HG03045 (cell line): Measurements from ENCODE around the gene NCAN.
"Not testable (repeated sequence)": the region's sequence is repeated elsewhere in the genome, so short reads cannot be mapped to it uniquely, and the experiment has no call there.

Experiments
- ATAC-seq: cut with Tn5 transposase; IDR thresholded peaks from one replicate; pipeline ENCODE4 v1.9.1; 2021; ENCODE audit warnings: mild to moderate bottlenecking, moderate library complexity; ENCODE audit not compliant: unreplicated experiment

Gene NCAN

DNA sequence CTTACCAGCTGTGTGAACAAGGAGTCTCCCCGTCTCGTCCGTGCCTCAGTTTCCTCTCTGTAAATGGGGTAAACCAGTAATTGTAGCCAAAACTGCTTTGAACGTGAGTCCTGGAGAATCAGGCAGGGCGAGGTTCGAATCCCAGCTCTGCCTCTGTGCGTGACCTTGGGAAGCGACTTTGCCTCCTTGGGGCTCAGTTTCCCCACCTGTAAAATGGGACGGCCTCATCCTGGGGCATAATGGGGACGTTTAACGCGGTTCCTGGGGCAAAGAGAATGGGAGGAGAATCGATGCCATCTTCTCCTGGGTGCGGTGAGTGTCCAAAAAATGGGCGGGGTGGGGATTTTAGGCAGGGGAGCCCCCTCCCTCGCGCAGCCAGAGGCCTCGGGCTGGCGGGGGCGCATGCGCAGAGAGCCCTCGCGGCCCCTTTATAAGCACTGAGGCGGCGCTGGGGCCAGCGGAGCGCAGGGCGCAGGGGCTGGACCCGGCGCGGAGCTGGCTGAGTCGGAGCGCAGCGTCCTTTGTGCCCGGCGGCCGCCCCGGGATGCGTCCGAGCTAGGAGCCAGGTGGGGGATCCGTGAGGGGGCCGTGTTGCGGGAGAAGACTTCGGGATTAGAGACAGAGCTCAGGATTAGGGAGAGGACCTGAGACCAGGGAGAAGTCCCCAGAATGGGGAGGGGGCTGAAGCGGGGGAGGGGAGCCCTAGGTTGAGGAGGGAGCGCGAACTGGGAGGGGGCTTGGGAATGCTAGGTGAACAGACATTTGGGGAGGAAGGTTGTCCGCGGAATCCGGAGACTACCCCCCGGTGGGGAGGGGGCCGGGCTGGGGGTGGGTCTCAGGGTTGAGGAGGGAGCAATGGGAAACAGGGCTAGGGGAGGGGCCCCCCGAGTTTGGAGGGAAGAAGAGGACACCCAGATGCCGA is at the start of gene NCAN:
TSS of gene NCAN (plus strand) at position 460 of the 922 bp plus-strand sequence. CDS start 4,996 bp downstream, outside the sequence.
- no peak for ATAC-seq

DNA sequence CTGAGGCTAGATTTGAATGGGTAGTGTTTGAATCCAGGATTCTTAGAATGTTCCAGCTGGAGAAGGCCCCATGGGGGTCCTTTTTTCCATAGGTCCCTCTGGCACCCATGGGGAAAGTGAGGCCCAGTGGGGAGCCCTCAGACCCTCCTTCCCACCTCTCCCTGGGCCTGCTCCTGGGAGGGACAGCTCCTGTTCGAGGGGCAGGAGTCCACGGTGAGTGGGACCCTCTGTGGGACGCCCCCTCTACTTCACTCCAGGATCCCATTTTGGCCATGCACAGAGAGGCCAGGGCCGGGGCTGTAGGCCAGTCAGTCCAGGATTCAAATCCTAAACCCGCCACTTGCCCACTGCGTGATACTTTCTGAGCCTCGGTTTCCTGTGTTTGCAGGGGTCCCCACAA is 49.3 kb upstream of the NCAN start:
- no peak for ATAC-seq

DNA sequence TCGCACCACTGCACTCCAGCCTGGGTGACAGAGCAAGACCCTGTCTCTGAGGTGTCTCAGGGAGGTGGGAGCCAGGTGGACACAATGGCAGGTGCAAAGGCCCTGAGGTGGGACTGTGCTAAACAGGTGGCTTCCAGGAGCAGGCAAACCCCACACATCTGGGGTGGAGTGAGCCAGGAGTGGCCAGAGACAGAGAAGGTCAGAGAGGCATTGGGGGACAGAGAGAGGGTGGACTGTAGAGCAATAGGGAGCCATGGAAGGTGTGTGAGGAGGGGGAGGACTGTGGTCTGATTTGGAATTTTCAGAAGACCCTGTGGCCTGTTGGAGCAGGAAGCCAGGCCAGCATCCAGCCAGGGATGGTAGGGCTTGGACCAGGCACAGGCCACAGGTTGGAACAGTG is 46.4 kb upstream of the NCAN start:
- no peak for ATAC-seq

DNA sequence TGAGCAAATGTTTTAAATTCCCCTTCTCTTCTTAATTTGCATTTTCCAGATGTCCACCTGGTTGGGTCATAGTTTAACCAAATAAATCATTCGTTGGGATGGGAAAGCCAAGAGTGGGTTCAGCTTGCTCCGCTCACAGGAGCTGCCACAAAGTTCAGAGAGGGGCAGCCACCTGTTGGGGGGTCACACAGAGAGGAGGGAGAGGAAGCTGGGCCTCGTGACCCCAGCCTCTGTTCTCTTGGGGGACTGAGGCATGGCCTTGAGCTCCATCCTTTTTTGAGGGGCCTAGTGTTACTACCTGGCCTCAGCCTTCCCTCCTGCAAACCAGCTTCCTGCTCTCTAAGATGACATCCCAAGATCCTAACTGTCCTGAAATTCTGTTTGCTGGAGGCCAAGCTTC is 44.1 kb upstream of the NCAN start:
- ATAC-seq: no peak

DNA sequence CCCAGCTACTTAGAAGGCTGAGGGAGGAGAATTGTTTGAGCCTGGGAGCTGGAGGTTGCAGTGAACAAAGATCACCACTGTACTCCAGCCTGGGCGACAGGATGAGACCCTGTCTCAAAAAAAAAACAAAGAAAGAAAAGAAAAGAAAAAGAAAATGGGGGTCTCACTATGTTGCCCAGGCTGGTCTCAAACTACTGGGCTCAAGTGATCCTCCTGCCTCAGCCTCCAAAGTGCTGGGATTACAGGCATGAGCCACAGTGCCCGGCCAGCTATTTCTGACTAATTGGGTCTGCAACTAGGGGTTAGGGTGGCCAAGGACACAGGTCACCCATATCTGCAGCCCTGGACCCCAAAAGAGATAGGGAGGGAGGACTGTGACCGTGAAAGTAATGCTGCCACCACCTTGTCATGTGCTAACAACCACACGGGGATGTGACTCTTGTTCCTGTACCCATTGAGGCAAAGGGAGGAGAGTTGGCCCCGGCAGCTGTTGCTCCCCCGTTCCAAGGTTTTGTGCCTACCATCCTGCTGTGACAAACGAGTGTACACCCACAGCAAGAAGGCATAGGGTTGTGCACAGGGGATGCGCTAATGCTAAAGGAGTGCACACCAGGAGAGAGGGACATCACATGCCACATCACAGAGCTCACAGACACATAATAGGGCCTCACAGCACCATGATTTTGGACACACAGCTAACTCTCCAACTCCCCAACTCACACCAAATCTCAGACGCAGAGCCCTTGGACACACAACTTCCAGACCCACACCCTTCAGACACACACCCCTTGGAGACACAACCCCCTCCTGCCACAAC is 42.3 kb upstream of the NCAN start:
- no peak for ATAC-seq

DNA sequence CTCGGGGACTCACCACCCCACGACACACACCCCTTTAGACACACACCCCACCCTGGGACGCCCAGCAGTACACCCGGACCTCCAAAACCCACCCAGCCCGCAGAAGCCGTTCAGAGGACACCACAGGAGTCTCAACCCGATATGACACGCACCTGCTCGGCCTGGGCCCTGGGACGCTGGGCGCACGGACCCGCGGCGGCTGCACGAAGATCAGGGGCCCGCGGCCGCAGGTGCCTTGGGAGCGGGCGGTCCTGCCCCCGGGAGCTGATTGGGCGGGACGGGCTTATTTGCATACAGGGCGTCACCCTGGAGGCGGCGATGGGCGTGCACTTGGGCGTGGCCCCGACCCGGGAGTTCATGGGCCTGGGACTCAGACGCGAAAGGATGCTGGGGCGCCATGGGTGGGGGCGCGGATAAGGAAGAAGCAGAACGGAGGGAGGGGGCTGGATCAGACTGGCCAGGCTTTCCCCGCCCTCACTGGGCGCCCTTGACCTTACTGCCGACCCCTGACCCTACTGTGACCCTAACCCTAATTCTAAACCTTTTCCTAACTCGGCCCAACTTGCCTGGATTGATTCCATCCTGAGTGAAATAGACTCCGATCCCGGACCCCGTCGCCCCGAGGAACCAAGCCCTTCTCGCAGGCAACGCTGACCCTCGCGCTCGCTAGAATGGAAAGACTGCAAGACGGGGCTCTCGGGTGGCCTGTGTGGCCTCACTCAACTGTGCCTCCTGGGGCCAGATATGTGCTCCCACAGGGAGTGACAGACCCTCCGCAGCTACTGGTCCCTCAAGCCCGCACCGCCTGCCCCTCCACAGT is 41.5 kb upstream of the NCAN start, which contains the start of gene MEF2B:
TSS of gene MEF2B (minus strand) at position 211 of the 820 bp plus-strand sequence. CDS start 19,528 bp downstream, outside the sequence.
- peak; percentile 82 for ATAC-seq

DNA sequence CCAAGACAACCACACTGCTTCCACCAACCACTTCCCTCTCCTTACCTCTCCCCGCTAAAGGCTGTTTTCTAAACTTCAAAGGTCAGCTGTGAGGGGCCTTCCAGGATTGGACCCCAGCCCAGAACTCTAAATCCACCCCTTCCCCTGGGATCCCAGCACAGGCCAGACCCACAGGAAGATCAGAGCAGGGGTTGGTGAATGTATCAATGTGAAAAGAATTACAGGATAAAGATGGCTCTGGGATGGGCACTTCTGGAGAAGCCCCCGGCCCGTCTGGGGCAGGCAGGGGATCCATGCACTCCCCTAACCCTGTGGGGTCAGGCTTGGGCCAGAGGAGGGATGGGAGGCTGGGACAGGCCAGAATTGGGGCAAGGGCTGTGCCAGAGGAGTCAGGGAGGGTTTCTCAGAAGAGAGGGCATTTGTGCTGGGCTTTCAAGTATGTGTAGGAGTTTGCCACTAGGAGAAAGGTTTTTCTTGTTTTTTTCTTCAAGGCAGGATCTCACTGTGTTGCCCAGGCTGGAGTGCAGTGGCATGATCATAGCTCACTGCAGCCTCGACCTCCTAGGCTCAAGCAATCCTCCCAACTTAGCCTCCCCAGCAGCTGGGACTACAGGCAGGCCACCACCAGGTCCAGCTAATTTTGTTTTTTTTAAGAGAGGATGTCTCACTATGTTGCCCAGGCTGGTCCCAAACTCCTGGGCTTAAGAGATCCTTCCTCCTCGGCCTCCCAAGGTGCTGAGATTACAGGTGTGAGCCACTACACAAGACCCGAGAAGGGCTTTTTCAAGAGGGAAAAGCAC is 40.7 kb upstream of the NCAN start:
- ATAC-seq: no peak

DNA sequence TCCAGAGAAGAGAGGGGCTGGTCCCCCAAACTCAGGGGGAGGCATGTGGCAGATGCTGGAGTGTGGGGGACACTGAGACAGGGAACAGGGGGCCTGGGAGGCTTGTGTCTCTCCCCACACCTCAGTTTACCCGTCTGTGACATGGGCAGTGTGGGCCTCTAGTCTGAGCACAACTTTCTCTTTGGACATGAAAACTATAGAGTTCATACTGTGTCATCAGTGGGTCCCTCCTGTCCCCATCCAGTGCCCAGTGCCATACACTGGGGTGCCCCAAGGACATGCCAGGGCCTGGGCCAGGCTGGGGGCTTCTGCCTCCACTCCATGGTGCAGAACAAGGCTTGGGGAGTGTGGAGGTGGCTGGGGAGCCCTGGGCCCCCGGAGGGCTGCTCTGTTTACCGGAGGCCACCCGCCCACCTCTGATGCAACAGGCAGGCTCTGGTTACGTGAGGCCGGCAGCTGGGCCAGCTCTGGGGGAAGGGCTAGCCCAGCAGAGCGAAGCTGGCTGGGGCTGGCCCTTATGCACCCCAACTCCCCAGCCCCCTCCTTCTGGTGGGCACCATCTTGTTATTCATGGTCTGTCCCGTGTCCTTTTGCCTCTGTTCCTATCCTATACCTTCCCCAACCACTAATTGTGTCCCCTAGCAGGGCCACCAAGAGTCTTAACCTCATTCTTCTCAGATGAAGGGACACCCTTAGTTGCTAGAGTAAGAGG is 39.8 kb upstream of the NCAN start:
- no peak for ATAC-seq

DNA sequence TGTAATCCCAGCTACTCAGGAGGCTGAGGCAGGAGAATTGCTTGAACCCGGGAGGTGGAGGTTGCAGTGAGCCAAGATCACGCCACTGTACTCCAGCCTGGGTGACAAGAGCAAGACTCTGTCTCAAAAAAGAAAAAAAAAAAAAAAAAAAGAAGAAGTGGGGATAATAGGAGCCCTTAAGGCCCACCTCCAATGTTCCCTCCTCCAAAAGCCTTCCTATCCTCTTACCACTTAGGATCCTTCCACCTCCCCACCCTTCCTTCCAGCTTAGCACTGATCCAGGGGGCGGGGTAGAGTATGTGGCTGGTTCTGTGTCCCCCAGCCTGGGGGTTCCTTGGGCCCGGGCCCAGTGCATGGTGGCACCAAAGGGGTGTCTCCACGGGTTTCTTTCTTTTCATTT is 38.5 kb upstream of the NCAN start:
- not testable (repeated sequence) for ATAC-seq

DNA sequence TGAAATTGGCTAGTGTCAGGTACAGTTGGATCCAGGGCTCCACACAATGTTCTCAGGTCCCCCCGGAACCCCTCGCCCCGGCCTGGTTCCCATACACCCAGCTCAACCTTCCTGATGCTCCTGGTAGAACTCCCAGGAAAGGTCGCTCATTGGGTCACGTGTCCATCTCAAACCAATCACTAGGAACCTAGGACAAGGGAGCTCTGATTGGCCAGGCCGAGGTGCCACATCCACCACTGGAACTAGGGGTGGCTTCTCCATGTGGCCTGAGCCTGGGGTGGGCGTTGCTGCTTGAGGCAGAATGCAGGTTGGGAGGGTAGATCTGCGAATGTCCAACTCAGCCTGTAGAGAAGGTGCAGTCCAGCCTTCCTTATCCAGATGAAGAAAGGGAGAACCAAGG is 34.8 kb upstream of the NCAN start:
- no peak for ATAC-seq

DNA sequence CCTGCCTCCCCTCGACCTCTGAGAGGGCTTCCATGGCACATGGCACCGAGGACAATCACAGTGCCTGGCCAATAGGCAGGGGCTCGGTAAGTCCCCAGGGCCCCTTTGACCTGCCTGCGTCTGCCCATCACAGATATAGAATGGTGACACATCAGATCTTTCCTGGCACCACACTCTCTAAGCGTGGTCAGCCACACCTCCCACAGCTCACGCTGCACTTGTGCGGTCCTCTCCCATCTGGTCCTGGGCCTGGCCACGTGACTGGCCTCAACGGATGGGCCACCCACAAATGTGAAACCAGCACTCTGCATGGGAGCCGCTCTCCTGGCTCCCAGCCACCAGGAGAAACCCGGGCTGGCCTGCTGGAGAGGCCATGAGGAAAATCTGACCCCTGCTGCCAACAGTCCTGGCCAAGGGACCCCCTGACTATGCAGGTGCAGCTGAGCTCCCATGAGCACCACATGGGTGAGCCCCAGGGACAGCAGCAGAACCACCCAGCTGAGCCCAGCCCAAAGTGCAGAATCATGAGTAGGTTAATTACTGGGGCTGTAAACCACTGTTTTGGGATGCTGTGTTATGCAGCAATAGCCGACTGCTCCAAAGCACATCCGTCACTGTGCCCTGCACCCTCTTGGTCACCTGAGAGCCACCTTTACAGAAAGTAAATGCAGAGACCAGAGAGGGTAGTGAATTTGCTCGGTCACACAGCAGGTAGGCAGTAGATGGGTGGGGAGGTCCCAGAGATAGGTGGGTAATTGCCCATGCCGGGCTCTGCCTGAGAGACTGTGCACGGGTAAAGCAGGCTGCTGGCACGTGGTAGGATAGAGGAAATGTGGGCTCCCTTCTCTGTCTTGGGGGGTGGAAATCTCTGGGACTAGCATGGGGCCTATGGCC is 32.0 kb upstream of the NCAN start:
- no peak for ATAC-seq

DNA sequence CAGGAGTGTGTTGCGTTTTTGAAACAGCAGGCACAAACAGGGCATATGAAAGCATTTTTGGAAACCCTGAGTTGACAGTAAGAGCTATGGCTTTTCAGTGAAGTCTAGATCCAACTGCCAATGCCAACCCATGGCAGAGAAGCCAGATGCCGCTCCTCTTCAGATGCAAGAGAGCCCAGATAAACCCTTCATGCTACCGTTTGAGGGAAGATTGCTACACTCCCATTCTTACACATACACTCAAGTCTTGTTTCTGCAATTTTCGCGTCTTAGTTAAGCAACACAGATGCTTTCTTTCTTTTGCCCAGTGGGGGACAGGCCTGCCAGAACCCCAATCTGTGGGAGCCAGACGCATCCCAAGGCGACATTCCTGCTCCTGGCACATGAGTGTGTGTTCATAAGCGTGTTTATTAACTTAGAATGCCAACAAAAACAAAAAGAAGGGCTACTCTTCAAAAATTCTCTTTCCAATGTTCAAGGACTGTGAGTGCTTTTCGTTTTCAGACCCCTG is 30.2 kb upstream of the NCAN start:
- no peak for ATAC-seq

DNA sequence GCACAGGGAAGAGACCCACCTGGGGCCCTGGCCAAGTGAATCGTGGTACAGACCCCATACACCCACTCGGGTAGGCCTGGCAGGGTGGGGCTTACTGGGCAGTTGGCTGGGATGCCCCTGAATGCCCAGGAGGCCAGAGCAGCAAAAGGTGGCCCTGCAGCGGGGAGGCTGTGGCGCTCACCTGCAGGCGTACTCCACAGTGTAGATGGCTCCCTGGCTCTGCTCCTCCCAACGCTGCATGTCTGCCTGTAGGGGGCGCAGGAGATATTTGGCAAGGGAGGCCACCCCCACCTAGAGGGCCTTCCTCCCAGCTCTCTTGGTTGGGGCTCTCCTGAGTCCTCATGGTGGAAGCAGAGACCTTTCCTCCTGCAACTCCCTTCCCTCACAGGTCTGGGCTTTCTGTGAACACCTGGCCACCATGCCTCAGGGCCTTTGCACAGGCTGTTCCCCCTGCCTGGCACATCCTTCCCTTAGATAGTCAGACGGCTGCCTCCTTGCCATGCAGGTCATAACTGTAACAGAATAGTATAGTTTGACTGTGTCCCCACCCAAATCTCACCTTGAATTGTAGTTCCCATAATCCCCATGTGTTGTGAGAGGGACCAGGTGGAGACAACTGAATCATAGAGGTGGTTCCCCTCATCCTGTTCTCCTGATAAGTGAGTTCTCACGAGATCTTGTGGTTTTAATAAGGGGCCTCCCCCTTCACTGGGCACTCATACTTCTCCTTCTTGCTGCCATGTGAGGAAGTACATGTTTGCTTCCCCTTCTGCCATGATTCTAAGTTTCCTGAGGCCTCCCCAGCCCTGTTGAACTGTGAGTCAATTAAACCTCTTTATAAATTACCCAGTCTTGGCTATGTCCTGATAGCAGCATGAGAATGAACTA is 25.7 kb upstream of the NCAN start:
- ATAC-seq: no peak

DNA sequence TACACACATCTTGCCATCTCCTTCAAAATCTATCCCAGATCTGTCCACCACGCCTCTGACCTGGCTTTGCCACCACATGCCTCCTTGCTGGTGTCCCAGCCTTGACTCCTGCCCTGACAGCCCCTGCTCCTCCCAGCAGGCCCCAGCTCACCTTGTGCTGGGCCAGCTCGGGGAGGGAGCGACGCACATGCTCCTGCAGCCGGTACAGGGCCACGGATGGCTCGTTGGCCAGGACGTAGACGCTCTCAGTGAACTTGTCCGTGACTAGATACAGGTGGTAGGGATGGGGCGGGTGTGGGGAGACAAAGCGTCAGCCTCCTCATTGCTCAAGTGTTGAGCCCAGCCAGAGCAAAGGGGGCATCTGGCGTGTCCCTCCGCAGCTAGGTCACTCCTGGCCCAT is 25.0 kb upstream of the NCAN start:
- no peak for ATAC-seq

DNA sequence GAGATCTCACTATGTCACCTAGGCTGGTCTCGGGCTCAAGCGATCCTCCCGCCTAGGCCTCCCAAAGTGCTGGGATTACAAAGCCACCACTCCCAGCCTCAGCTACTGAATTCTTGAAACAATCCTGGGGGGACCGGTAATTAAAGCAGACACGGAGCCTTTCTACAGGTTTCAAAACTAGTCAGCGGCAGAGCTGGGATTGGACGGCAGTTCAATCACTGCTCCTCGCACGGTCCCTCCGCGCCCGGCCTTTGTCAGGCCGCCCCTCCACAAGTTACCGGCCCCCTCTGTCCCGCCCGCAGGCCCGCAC is 20.0 kb upstream of the NCAN start:
- ATAC-seq: no peak

DNA sequence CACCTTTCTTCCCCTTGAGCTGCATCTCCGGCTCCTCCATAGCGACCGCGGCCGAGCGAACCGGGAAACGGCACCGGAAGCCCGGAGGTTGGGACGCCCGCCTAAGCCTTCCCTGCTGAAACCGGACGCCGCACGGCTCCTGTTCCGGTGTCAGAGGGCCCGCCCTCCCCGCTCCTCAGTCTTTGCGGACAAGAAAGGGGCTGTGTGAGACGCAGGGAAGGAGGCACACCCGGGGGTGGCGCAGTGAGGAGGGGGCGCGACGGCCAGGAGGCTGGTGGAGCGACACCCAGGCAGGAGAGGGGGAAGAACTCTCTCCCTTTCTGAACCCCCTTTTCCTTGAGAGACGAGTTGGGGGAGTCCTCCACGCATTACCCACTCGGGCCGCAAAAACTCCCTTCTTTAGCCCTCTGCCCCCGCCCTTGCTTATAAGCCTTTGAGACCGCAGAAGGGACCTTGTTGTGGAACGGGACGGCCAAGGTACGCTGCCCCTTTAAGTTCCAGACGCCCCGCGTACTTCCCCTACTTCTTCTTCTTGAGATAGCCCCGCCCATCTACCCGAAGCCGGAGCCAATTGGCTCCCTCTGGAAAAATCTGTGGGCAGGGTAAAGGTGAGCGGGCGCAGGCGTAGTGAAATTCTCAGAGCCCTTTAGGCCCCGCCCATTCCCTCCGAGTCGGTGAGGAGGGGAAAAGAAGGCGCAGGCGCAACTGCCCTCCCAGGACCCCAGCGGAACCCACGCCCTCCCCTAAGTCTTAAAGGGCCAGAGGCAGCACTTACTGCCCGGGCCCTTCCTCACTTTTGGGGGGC is 19.5 kb upstream of the NCAN start, which contains the start of the genes BORCS8 and RFXANK:
TSS of gene BORCS8 (minus strand) at position 75 of the 805 bp plus-strand sequence. CDS start at position 40, 35 bp downstream.
TSS of gene RFXANK (plus strand) at position 181 of the 805 bp plus-strand sequence. CDS start 1,689 bp downstream, outside the sequence.
- ATAC-seq: peak; percentile 79
